AG20443 (cell line): ENCODE results near the gene TBC1D2.
A peak's percentile ranks its signal among the peaks of the same experiment; 100 is the strongest.

ENCODE experiments used
- DNase-seq: peaks from one replicate; pipeline ENCODE4 v3.0.0; 2012; ENCODE audit warnings: low spot score, mixed read lengths

The TBC1D2 gene

DNA sequence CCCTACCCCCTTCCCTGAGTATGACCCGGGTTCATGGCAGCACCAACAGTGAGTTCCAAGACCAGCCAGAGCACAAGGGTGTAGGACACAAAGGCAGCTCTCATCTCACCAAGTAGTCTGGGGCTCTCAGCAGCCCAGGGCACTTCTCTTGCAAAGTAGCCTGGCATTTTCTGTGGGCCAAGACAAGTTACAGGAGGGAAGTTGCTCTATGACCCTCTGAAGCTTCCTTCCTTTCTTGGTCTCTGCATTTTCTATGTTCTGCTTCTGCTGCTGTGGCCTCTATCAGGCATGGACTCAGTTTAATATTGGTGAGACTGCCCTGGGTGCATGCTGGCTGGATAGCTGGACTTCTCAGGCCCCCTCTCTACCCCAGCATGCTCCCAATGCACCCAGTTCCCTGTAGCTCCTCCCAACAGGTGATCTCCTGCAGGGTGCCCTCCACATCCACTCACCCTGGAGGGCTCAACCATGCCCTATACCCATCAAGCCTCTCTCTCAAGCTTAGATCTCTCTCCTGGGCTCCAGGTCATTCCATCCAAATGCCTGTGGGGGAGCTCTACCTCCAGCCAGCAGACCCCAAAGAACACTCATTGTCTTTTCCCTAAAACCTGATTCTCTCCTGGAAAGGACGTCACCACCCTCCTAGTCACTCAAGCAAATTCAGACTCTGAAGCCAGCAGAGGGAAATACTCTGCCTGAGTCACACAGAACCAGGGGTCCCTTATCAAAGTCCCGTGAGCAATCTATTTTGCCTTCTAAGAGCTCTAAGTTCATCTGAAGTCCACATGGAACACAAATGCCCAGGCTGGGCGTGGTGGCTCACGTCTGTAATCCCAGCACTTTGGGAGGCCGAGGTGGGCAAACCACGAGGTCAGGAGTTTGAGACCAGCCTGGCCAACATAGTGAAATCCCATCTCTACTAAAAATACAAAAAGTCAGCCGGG, 13.8 kb downstream of the TBC1D2 start:
- DNase-seq, result no peak

DNA sequence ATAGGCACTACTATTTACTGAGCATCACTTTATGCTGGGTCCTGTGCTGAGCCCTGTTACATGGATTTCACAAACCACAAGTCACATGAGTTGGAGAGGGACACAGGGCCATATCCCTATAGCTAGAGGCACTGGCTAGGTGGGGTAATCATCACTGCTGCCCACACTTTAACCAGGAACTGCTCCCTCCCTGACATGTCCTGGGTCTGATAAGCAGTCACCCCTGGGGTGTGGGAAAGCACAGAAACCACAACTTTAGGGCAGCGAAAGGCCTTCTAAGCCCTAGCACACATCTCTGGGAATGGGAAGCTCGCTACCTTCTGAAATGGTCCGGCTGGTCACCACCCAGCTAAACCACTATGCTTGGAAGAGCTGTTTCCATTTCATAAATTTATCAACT, 15.0 kb downstream of the TBC1D2 start:
- no peak for DNase-seq

DNA sequence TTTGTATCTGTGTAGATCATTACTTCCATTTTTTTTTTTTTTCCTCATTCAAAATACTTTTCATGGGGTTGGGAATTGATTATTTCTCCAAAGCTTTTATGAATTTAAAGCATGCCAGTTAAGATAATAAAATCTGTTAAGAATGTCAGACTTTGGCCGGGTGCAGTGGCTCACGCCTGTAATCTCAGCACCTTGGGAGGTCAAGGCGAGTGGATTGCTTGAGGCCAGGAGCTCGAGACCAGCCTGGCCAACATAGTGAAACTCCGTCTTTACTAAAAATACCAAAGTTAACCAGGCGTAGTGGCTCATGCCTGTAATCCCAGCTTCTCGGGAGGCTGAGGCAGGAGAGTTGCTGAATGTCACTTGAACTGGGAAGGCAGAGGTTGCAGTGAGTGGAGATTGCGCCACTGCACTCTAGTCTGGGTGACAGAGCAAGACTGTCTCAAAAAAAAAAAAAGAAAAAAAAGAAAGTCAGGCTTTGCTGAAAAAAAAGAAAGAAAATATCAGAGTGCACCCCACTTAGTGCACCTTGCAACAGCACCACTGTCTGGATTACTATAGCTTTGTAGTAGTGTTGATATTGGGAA, 18.5 kb downstream of the TBC1D2 start:
- no peak for DNase-seq

DNA sequence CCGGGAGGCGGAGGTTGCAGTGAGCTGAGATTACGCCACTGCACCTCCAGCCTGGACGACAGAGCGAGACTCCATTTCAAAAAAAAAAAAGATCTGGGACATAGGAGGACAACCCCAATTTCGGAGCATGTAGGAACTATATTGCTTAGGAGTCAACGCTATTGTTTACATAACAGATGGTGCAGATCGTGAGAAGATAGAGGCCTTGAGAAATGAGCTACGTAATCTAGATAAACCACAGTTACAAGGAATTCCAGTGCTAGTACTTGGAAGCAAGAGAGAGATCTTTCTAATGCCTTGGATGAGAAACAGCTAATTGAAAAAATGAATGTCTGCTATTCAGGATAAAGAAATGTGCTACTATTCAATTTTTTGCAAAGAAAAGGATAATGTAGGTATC, 20.3 kb downstream of the TBC1D2 start:
- no peak for DNase-seq

DNA sequence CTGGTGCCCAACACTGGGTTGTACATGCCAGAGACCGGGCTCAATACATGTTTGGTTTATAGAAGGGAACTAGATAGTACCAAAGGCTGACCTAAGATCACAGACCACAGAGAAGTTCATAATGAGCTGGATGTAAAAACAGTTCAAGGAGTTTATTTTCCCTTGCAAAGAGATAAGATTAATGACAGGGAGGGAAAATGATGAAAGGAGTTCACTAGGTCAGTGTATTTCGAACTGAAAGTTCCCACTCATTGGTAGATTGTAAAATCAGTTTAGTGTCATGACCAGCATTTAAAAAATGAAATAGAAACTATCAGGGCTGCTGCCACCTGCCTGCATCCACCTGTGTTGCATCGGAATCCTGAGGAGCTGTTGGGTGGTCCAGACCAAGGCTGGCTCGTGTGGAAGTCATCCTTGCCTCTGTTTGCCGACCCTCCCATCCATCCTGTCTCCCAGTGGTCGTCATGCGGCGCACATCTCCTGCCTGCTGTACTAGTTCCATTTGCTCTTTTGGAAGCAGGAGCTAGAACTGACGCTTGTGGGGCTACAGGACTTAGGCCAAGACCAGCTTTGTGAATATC, 21.1 kb downstream of the TBC1D2 start:
- no peak for DNase-seq

DNA sequence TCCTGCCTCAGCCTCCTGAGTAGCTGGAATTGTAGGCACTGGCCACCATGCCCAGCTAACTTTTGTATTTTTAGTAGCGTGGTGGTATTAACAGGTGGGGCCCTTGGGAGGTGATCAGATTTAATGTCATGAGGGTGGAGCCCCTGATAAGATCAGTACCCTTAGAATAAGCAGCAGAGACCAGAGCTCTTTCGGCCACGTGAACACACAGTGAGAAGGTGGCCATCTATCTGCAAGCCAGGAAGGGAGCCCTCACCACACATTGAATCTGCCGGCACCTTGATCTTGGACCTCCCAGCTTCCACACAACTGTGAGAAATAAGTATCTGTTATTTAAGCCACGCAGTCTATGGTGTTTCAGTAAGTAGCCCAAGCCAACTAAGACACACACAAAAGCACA, 22.5 kb downstream of the TBC1D2 start:
- DNase-seq, result no peak

DNA sequence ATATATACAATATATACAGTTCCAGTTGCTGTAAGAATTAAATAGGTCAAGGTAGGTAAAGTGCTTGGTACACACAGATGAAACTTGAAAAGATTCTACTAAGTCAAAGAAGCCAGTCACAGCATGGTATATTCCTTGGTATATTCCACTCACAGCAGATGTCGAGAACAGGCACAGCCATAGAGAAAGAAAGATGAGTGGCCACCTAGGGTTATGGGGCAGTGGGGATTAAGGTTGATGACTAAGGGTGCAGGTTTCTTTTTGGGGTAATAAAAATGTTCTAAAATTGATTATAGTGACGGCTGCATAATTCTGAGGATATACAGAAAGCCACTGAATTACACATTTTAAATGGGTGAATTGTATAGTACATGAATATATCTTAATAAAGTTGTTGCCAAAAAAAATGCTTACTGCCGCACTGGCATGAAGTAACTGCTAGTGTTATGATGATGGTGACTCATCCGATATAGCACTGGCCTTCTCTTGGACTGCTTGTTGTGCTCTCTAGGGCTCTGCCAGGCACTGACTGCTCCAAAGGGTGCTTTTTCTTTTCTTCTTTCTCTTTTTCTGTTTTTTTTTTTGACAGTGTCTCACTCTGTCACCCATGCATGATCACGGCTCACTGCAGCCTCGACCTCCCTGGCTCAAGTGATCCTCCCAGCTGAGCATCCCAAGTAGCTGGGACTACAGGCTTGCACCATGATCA, 23.5 kb downstream of the TBC1D2 start:
- DNase-seq, result peak; percentile 81

DNA sequence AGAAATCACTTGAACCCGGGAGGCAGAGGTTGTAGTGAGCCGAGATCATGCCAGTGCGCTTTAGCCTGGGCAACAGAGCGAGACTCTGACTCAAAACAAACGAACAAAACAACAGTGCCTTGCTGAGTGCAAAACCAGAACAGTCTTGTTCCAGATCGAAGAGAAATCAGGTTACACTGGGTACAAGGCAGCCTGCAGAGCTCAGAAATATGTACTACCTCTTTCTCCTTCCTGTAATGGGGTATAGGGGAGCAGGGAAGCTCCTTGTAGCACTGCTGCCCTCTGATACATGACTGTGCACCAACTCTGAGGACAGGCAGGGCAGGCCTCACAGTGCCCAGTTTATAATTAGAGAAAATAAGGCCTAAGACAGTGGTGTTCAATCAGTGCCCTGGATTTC, 24.7 kb downstream of the TBC1D2 start:
- no peak for DNase-seq

DNA sequence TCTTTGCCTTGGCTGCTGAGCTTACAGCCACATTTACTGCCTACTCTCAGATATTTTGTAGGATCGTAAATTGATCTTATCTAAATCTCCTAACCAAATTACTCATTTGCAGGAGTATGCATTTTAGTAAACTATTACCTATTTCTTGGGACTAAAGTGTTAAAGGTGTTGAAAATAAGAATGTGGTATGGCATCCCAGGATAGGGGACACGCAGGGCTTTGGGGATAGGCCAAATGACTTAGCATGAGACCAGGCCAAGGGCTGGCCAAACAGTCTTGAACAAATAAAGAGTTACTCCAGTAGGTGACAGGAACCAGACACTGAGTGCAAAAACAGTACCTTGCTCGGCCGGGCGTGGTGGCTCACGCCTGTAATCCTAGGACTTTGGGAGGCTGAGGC, 25.1 kb downstream of the TBC1D2 start:
- DNase-seq, result no peak

DNA sequence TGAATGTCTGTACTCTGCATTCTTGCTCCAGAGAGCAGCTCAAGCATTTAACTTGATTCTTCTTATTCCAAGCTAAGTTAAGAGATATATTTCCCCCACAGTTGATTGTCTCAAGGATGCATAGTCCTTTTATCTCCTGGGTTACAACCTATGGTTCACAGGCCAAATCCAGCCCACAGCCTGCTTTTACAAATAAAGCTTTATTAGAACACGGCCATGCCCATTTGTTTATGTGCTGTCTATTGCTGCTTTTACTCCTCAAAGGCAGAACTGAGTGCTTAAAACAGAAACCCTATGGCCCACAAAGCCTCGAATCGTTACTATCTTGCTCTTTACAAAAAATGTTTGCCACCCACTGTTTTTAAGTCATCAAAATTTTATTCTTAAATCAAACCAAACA, 25.8 kb downstream of the TBC1D2 start:
- DNase-seq, result no peak

DNA sequence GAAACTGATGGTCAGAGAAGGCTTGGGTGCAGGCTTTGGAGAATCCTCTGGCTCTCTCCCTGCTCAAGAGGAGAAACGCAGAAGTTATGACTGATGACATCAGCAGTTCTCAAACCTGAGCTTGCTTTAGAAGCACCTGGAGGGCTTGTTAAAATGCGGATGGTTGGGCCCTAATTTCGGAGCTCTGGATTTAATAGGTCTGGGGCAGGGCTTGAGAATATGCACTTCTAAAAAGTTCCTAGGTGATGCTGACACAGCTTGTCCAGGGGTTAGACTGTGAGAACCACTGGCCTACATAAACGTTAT, 26.4 kb downstream of the TBC1D2 start:
- DNase-seq, result no peak

DNA sequence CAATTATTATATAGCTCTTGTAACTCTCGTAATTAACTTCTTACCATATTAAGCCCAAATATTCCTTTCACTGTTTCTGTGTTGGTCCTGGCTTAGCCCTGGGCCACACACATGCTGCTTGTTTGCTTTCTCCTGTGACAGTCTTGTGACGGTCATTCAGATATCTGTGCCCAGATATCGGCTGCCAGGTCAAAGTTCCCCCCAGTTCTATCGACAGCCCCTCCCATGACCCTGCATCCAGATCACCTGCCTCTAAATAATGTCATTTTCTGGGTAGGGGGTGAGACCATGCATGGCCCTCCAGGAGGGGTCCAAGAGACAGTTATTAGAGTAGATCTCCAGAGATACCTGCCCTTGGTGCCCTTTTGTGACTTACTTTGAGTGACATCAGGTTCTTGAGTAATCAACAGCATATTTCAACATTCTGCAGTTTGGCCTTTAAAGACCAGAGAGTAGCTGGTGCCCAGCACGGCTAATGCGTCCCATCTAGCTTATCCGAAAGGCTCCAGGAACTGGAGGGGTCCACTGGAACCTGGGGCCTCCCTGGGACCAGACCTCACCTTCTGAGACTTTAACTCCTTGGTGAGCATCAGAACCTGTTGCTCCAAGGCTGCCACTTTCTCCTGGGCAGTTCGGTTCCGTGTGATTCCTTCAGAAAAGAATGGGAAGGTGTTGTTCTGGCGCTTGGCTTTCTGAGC, 26.9 kb downstream of the TBC1D2 start:
- DNase-seq, result no peak

DNA sequence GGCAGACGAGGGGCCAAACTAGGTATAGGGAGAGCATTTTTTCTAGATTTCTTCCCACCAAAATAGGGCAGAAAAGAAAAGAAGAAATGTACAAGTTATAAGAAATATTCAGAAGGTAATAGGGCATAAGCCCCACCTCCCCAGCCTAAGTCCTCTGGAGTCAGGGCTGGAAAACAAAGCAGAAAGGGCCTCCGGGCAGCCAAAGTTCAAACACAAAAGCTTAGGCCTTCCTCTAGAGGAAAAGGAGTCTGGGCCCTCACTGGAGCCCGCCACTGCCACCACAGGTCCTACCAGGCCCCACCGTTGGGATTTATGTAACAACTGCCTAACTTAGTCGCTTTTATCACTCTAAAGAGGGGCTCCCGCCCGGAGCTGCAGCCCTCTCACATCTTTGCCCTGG, 27.6 kb downstream of the TBC1D2 start:
- DNase-seq, result no peak

DNA sequence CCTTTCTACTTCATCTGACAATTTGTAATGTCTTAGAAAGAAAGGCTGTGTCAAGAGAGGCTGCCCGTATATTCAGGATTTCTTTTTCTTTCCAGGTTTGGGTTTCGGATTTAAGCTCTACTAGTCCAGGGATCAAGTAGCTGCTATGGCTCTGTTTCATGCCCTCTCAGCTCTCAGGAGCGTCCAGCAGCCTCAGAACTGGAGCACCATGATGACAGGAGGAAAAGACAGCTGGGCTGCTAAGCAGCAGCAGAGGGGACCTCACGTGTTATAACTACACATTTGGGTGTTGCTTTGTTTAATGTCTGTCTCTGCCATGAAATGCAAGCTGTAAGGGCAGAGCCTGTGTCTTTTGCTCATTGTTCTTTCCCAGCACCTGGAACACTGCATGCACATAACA, 28.5 kb downstream of the TBC1D2 start:
- DNase-seq, result no peak

DNA sequence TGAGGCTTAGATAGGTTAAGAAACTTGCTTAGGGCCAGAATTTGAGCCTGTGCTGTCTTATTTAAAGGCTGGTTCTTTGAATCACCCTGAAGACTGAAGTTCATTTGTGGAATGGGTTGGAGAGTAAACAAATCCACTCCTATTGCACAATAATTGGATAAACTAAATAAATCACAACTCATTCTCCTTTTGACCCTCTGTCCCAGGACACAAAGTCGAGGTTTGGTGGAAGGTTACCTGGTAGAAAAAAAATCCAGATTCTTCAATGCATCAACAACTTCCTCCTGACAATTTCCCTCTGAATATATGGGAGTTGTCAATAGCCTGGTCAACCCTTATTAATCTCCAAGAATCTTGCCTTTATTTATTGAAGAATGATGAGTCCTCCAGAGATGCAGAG, 28.9 kb downstream of the TBC1D2 start:
- no peak for DNase-seq

DNA sequence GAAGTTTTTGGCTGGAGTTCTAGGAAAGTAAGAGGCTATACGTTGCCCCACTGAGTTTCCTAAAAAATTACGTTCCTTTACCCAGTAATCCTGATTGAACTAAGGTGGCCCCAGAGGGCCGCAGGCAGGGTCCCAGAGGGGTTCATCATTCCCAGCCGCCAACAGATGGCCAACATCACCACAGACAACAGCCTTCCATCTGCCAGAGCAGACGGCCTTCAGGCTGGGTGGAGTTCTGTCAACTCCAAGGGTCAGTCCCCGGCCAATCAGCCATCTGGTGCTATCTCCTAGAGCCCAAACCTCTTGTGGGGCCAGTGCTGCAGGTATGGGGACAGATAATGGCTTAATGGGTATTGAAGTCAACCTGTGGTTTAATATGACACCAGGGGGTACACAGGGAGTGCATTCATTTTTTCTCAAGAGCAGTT, 30.4 kb downstream of the TBC1D2 start:
- no peak for DNase-seq

DNA sequence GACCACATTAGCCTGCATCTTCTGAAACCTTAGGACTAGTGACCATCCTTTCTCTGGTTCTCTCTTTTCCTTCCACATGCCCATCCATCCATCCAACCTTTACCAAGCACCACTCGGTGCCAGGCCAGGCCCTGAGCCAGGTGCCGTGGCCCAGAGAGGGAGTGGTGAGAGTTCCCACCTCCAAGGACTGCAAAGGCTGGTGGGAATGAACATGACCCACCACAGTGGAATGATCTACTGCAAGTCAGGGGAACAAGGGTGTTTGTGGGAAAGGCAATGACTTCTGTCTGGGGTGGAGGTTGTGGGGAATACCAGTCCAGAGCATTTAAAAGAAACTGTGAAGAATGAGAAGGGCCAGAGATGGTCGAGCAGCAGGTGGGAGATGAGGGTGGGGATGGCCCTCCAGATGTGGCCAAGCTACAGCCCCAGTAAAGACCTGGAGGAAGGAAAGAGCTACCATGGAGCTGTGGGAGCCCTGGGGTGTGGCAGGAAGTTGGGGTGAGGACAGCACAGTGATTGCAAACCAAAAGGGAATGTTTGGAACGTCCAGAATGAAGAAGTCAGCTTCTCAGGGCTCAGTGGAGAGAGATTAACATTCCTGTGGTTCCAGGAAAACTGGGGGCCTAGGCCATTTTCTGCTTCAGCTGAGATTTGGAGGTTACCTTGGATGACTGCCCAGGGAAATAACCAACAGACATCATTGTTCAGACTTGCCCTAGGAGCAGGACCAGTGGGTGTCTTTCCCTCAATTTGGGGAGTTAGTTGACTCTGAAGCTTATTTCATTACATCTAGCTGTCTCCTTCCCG, 32.4 kb downstream of the TBC1D2 start:
- DNase-seq, result peak; percentile 94

DNA sequence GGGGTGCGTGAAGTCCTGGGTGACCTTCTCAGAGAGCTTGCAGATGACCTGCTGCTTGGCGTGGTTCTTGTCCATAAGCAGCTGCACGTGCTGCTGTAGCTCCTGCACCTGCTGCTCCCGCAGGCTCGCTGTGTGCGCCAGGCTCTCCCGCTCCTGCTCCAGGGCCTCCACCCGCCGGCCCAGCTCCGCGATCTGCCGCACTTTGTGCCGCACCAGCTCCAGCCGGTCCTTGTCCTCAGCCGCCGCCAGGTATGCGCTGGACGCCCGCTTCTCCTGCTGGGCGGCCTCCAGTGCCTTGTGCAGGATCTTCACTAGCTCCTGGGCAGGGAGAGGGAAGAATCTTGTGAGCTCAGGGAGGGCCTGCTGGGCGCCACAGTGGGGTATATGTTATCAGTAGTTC, 34.5 kb downstream of the TBC1D2 start:
- no peak for DNase-seq

DNA sequence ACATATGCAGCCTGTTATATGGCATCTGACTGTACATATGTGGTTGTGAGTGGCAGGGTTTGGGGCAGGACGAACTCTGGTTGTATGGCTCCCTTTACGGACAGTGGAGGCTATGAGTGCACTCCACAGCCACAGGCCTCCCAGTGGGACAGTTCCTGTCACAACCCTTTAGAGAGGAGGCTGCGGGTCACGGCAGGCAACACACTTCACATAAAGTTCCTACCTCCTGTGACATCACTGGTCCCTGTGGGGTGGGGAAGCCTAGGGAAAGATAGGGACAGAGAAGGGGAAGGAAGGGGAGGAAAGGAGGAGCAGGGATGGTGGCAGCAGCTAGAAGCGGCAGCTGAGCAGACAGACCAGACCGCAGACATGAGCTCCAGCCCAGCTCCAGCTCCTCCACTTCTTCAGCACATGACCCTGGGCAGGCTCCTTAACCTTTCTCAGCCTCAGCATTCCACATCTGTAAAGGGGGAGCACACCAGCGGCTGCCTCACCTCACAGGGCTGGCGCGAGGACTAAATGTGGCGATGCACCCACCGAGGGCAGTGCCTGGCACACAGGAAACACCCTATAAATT, 35.6 kb downstream of the TBC1D2 start:
- DNase-seq, result no peak

DNA sequence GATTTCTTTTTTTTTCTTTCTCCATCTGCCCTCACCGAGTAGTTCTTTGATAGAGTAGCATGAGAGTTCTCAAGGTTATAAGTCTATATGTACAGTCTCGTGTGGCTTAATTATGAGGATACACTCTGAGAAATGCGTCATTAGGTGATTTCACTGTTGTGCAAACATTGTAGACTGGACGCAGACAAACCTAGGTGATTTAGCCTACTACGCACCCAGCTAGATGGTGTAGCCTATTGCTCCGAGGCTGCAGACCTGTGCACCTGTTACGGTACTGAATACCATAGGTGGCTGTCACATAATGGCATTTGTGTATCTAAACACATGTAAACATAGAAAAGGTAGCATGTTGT, 36.1 kb downstream of the TBC1D2 start:
- DNase-seq, result no peak
